Stimulated activated CD8-positive, alpha-beta memory T cell treated with anti-CD3 and anti-CD28 coated beads, Interleukin-12 subunit alpha, Interleukin-12 subunit beta, amount 100 ng/mL, for 24 hours (primary cell): ENCODE measurements around the gene GTSE1.

Experiments used
- DNase-seq: peaks from one replicate; pipeline ENCODE4 v3.0.0-alpha.2; 2020; ENCODE audit errors: extremely low read depth

GTSE1 gene

DNA sequence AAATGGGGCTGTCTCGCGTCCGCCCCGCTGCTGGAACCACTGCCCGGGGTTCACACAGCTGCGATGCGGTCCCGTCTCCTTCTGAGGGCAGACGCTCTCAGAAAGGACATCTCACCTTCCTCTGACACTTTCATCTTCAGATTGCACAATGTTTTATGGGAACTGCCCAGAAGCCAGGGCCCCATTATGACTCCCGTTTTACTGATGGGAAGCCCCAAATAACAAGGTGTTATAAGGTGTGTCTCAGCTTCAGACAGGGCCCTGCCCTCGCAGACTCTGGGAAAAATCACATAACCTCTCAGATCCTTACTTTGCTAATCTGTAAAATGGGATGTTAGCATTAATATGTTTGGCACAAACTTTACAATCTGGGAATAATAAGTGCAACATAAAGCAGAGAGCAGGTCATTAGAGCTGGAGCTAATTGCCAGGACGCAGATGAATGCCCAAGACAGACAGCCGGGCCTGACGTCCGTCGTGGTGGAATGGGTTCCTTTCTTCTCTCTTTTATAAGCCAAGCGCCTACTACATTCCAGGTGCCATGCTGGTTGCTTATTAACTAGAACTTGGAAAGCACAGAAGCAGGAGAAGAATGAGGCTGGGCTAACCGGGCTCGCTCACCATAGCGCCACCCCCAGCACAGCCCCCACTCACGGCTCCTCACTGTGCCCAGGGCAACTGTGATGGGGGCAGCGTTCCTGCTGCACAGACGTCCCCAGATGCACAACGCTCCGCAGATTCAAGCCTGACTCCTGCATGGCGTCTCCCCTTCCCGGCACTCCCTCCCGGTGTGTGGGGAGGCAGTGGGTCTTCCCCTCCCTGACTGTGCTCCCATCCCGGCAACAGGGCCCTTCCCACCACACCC, 82.6 kb downstream of the GTSE1 start:
- DNase-seq, result no peak

DNA sequence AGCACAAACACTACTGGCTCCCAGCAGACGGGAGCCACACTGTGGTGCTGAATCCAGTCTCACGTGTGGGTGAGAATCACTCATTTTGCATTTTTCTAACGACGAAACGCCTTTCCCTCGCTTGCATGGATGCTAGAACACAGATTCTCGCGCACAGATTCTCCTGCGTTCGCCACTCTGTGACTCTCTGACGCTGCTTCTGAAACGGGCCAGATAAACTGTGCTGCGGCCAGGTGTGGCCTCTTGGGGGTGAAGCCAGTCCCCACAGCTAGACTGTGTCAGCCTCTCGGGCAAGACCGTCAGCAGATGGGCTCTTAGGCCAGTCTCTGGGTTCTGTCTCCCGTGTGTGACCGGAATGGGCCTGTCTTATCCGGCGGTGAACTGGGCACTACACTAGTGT, 83.4 kb downstream of the GTSE1 start:
- DNase-seq, result no peak
